ENCODE measurements around the gene CRY2. TPM values are rescaled to one million over a fixed set of nuclear protein-coding genes. Genes with fewer than 3 reads are reported as not detected.

CRY2 gene
- total RNA-seq, 4 donors from 2014 or later = 42.2 to 73.6 (median 50.2) TPM

DNA sequence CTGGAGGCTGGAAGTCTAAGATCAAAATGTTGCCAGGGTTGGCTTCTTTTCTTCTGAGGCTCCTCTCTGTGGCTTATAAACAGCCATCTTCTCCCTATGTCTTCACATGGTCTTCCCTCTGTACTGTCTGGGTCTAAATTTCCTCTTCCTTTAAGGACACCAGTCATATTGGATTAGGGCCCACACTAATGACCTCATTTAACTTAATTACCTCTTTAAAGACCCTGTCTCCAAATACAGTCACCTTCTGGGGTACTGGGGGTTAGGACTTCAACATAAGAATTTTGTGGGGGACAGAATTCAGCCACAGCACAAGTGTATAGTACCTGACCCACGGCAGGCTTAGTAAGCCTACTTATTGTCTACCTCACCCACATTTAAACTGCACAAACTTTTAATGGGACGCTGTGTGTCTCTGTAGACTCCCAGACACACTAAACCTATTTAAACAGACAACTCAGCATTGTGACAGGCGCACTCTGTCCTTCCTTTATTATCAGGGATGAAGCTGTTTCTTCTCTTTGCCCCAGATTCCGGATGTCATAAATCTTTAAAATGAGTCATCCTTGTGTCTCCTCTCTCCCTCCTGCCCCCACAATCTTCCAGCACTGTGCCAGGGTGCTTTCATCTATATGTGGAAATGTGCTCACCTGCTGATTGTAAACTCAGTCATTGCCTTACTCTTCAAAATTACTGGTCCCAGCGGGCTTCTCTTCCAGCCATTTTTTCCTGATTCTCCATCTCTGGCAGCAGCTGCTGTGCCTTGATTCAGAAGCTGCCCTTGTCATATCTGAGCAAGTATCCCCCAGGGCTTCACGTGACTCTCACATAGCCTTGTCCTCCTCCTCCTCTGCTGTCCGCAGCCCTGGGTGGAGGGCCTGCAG lies 32.8 kb downstream of the CRY2 start:
- peaks cover 0 to 5% (median 0%) of the 10 kb centered on the region in 4 donors for H3K4me1 ChIP-seq
- in situ Hi-C loops (cut with MboI; ENCODE audit: low pct_ligation_motif_present in 1 of 4, low pct_unique_long_range_greater_than_20kb in 1 of 4, low sequenced_read_pairs in 3 of 4) = no loop called here
- no peaks in the 10 kb centered on the region for H3K27me3 ChIP-seq
- peak overlapping the region in 2 of 4 donors; percentile 28 to 52 for H3K27ac ChIP-seq
- no peak overlapping the region for H3K4me3 ChIP-seq
- intact Hi-C loops (cut with DNase I; ENCODE audit: low total_unique reads) = no loop called here
- no peaks in the 10 kb centered on the region for H3K9me3 ChIP-seq
- H3K36me3 ChIP-seq = peaks cover 0 to 20% (median 7%) of the 10 kb centered on the region in 4 donors
- whole genome bisulfite sequencing, 2 donors (ENCODE audit: low coverage in 1 of 2) = 70 to 75% methylated on average over 6 to 7 of the region's 7 CpGs
- no peak for DNase-seq
- TF ChIP-seq CTCF (IDR thresholded peaks at IDR 0.05) = no peak
- peak in 2 of 3 donors; percentile 49 to 58 for TF ChIP-seq POLR2AphosphoS5 (IDR thresholded peaks at IDR 0.05)

- DNase-seq = no peak
- in situ Hi-C loops (cut with MboI; ENCODE audit: low pct_ligation_motif_present in 1 of 4, low pct_unique_long_range_greater_than_20kb in 1 of 4, low sequenced_read_pairs in 3 of 4) (no loop called here), intact Hi-C loops (cut with DNase I; ENCODE audit: low total_unique reads) (no loop called here)
- Histone ChIP-seq H3K4me3 (no peak overlapping the region), H3K9me3 (no peaks in the 10 kb centered on the region), H3K36me3 (peaks cover 0 to 20% (median 7%) of the 10 kb centered on the region in 4 donors), H3K27ac (peak overlapping the region in 2 of 4 donors; percentile 30 to 52), H3K4me1 (peaks cover 0 to 12% (median 4%) of the 10 kb centered on the region in 4 donors), H3K27me3 (no peaks in the 10 kb centered on the region)
- TF ChIP-seq POLR2AphosphoS5 (IDR thresholded peaks at IDR 0.05) (peak in 1 of 3 donors; percentile 40), EP300 (IDR thresholded peaks at IDR 0.05; ENCODE audit: low read depth) (no peak), POLR2A (IDR thresholded peaks at IDR 0.05) (no peak), CTCF (IDR thresholded peaks at IDR 0.05) (no peak)
- WGBS, 2 donors (ENCODE audit: low coverage in 1 of 2) = 73 to 89% methylated on average over 5 to 15 of the region's 15 CpGs
Measured at GRCh38 chr11:45880772-45881570, 33.7 kb downstream of the CRY2 start.

DNA sequence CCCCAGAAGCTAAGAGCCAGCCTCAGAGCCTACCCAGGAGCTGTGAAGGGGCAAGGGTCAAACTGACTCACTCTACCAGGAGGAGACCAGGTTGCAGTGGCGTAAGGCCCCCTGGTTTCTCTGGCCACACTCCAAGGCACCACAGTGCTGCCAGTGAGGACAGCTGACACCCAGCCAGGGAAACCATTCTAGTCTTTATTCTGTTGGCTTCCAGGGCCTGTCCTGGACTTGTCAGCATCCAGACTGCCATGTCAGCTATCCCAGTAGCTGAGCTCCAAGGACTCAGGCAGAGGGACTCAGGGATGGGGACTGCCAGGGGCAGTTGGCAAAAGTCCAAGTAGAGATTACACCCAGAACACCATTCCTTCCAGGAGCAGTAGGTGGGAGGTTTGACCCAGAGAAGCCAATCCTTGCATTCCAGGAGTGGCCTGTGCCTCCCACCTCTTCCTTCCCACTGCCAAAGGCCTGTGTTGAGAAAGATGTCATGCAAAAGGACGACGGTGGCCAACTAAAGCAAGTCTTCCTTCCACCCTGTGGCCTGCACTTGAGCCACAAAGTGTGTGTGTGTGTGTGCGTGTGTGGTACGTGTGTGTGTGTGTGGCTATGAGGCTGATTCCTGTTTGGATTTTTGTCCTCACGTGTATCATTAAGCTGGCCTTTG lies 34.6 kb downstream of the CRY2 start:
- peaks cover 0 to 14% (median 5%) of the 10 kb centered on the region in 4 donors for H3K4me1 ChIP-seq
- H3K4me3 ChIP-seq = no peak overlapping the region
- no peaks in the 10 kb centered on the region for H3K9me3 ChIP-seq
- H3K36me3 ChIP-seq = peaks cover 0 to 20% (median 7%) of the 10 kb centered on the region in 4 donors
- TF ChIP-seq POLR2A (IDR thresholded peaks at IDR 0.05) (no peak), POLR2AphosphoS5 (IDR thresholded peaks at IDR 0.05) (no peak), EP300 (IDR thresholded peaks at IDR 0.05; ENCODE audit: low read depth) (no peak), CTCF (IDR thresholded peaks at IDR 0.05) (no peak)
- in situ Hi-C loops (cut with MboI; ENCODE audit: low pct_ligation_motif_present in 1 of 4, low pct_unique_long_range_greater_than_20kb in 1 of 4, low sequenced_read_pairs in 3 of 4) = no loop called here
- DNase-seq = no peak
- WGBS, 2 donors (ENCODE audit: low coverage in 1 of 2) = 86% methylated on average over 5 of the region's 6 CpGs; no CpG with 5 or more reads in 1 of the 2 donors
- H3K27me3 ChIP-seq = no peaks in the 10 kb centered on the region
- peak overlapping the region in 1 of 4 donors; percentile 30 for H3K27ac ChIP-seq
- intact Hi-C loops (cut with DNase I; ENCODE audit: low total_unique reads) = no loop called here
